ENCODE results near the gene CKLF.
"Not testable (repeated sequence)": the region's sequence is repeated elsewhere in the genome, so short reads cannot be mapped to it uniquely, and the experiment has no call there.

The CKLF gene

DNA sequence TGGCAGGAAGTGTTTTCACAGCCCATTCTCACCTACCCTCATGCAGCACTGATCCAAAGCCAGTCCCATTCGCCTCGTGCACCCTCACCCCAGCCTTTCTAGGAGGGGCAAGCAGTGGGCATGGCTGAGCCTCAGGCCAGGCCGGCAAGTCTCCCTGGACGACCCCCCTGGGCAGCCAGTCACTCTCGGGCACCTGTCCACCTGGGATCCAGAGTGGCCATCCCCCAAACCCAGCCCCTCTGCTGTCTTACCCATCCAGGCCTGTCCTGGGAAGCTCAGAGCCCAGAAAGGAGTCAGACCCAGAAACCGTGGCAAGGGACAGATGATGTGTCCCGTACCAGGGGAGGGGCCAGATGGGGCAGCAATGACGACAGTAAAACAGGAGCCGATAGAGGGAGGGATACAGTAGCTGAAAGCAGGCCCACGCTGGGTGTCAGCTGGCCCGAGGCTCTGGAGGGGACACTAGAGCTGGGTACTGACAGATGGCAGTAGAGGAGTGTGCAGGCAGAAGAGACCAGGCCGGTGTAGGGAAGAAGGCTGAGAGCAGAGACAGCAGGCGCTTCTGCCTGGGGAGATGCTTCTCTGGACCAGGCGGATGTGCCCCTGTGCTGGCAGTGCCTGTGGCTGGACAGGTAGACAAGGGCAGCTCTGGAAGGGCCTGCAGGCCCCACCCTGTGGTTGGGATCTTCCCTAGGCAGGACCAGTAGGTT lies 57.9 kb downstream of the CKLF start:
- TF ChIP-seq, protein P1, sequence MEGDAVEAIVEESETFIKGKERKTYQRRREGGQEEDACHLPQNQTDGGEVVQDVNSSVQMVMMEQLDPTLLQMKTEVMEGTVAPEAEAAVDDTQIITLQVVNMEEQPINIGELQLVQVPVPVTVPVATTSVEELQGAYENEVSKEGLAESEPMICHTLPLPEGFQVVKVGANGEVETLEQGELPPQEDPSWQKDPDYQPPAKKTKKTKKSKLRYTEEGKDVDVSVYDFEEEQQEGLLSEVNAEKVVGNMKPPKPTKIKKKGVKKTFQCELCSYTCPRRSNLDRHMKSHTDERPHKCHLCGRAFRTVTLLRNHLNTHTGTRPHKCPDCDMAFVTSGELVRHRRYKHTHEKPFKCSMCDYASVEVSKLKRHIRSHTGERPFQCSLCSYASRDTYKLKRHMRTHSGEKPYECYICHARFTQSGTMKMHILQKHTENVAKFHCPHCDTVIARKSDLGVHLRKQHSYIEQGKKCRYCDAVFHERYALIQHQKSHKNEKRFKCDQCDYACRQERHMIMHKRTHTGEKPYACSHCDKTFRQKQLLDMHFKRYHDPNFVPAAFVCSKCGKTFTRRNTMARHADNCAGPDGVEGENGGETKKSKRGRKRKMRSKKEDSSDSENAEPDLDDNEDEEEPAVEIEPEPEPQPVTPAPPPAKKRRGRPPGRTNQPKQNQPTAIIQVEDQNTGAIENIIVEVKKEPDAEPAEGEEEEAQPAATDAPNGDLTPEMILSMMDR (conservative IDR thresholded peaks at IDR 0.05): no peak
- no peak for TF ChIP-seq ZFX (IDR thresholded peaks at IDR 0.05)
- no peak overlapping the region for H3K27ac ChIP-seq

DNA sequence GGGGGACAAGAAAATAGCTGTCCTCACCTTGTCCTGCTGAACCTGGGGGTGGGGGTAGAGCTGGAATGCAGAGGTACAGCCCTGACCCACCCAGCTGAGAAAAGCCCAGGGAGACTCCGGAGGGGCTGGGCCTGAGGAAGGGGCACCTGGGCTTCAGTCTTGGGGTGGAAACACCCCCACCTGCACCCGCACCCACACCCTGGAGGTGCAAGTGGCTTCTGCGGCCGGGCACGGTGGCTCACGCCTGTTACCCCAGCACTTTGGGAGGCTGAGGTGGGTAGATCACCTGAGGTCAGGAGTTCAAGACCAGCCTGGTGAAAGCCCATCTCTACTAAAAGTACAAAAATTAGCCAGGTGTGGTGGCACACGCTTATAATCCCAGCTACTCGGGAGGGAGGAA lies 59.5 kb downstream of the CKLF start:
- H3K27ac ChIP-seq: not testable (repeated sequence)

DNA sequence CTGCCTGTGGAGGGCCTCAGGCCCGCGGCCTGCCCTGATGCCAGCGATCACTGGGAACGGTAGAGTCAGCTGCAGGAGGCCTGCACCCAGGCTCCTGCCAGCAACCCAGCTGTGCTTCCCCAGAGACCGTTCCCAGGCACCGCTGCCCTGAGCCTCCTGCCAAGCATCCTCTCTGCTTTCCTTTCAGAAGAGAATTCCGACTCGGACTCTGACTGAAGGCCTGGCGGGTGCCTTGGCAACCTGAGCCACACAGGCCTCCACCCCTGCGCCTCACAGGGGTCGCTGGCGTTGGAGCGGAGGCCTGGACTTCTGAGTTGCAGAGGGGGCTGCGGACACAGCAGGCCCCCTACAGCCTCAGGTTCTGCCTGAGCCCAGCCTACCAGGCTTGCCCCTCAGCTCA lies 60.0 kb downstream of the CKLF start:
- TF ChIP-seq, protein P1 (conservative IDR thresholded peaks at IDR 0.05): no peak
- TF ChIP-seq ZFX (IDR thresholded peaks at IDR 0.05): no peak
- no peak overlapping the region for H3K27ac ChIP-seq

DNA sequence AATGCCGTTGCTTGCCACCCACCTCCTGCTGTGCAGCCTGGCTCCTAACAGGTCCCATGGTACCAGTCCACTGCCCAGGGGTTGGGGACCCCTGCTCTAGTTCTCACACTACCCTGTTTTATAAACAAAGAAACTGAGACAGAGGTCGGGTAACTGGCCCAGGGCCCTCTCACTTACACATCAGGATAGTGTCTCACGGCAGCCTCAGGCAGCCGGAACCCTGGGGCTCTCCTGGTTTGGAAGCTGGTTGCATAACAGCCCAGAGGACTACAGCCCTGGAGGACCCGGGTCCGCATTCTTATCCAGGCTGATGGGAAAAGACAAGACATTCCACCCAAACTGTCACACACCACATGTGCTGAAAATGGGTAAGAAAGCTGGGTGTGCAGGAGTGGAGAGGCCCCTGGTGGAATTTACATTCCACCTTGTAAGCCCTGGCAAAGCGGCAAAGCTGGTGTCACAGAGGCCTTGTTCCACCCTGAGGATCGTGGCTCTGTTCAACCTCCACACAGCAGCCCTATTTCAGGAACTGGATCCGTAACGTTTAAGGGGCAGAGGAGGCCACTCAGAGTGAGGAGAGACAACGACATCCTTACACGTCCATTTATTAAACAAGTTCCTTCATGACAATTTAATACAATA lies 61.9 kb downstream of the CKLF start:
- no peak for TF ChIP-seq ZFX (IDR thresholded peaks at IDR 0.05)
- TF ChIP-seq, protein P1 (conservative IDR thresholded peaks at IDR 0.05): no peak
- no peak overlapping the region for H3K27ac ChIP-seq
